Endothelial cell of umbilical vein (primary cell): ENCODE measurements around the gene L1CAM. TPM values are rescaled to one million over a fixed set of nuclear protein-coding genes. Genes with fewer than 3 reads are reported as not detected.
A peak's percentile ranks its signal among the peaks of the same experiment; 100 is the strongest.

ENCODE experiments used
- Bru-seq: library from RNA; stranded (reverse); fragments of 400-500 nt; gene quantifications from one replicate; lab custom pipeline; 2021; lab: Mats Ljungman, UMichigan
- BruChase-seq, 2 experiments: library from RNA; stranded (reverse); fragments of 400-500 nt; gene quantifications; one replicate each; lab custom pipeline; 2021; lab: Mats Ljungman, UMichigan
- BruUV-seq: library from RNA; stranded (reverse); fragments of 400-500 nt; replicated peaks from 2 replicates; lab custom pipeline; 2021; lab: Mats Ljungman, UMichigan
- CTCF ChIA-PET: fragments of 300-600, 350-600 bp; sonication (Branson Sonifier 250); formaldehyde crosslinking; loops from one replicate; lab custom pipeline; 2021; ENCODE audit warnings: antibody characterized with exemption, inconsistent platforms; lab: Charles Lee
- POLR2A ChIA-PET: fragments of 300-600, 350-600 bp; sonication (Branson Sonifier 250); formaldehyde crosslinking; loops from one replicate; lab custom pipeline; 2021; ENCODE audit warnings: antibody characterized with exemption, inconsistent platforms; lab: Charles Lee
- DNase-seq: peaks from one replicate; pipeline ENCODE4 v3.0.0-alpha.2; 2011; ENCODE audit warnings: low read depth, low spot score
- FAIRE-seq: peaks from 2 replicates; lab custom pipeline; 2011; peaks lifted over from hg19 to GRCh38; lab: Jason Lieb, UNC
- H2AFZ ChIP-seq: 2 replicates; pipeline ENCODE4 v1.6.0; 2012; ENCODE audit warnings: low read depth, low read length, control low read depth, inconsistent platforms
- H3K27ac ChIP-seq: 2 replicates; pipeline ENCODE4 v1.5.1; 2011; ENCODE audit warnings: low read depth, mild to moderate bottlenecking, control low read depth, low read length, moderate library complexity; ENCODE audit not compliant: insufficient read depth
- H3K27me3 ChIP-seq, 2 experiments: 2 replicates each; pipeline versions ENCODE4 v1.6.0 to v1.6.1; 2011; ENCODE audit warnings: low read length in 2 of 2, mixed read lengths in 1 of 2; ENCODE audit not compliant: control insufficient read depth in 2 of 2, insufficient read depth in 2 of 2
- H3K36me3 ChIP-seq, 2 experiments: 2 replicates in 1 of 2; 3 replicates in 1 of 2; pipeline ENCODE4 v1.5.1; 2011; ENCODE audit warnings: low read length in 2 of 2, mild to moderate bottlenecking in 1 of 2, moderate library complexity in 1 of 2; ENCODE audit not compliant: control insufficient read depth in 2 of 2, insufficient read depth in 2 of 2; ENCODE audit errors: extremely low read depth in 1 of 2
- H3K4me1 ChIP-seq: 3 replicates; pipeline ENCODE4 v1.5.1; 2011; ENCODE audit warnings: mild to moderate bottlenecking, low read length; ENCODE audit not compliant: control insufficient read depth, insufficient read depth; ENCODE audit errors: extremely low read depth
- H3K4me2 ChIP-seq: 2 replicates; pipeline ENCODE4 v1.6.1; 2011; ENCODE audit warnings: low read length, control low read depth, mixed read lengths; ENCODE audit not compliant: insufficient read depth
- H3K4me3 ChIP-seq, 3 experiments: fragments of 200-600 bp in 1 of 3; sonication (generic), shearing (Covaris generic) in 1 of 3; replicated peaks in 1 of 3; 2 replicates each; pipeline ENCODE4 v1.5.1; 2011 to 2016; ENCODE audit warnings: control low read depth in 3 of 3, low read length in 3 of 3, mild to moderate bottlenecking in 2 of 3, inconsistent platforms in 1 of 3, low read depth in 1 of 3, moderate library complexity in 1 of 3; ENCODE audit not compliant: insufficient read depth in 1 of 3
- H3K79me2 ChIP-seq: 2 replicates; pipeline ENCODE4 v1.6.0; 2012; ENCODE audit warnings: low read length, inconsistent platforms; ENCODE audit not compliant: control insufficient read depth, insufficient read depth
- H3K9ac ChIP-seq: replicated peaks from 2 replicates; pipeline ENCODE3; 2011; ENCODE audit warnings: low read length, control low read depth; ENCODE audit not compliant: insufficient read depth; ENCODE audit errors: extremely low read depth
- H3K9me1 ChIP-seq: replicated peaks from 3 replicates; pipeline ENCODE4 v1.6.0; 2011; ENCODE audit warnings: mild to moderate bottlenecking, low read length; ENCODE audit not compliant: control insufficient read depth, insufficient read depth; ENCODE audit errors: extremely low read depth
- H3K9me3 ChIP-seq: replicated peaks from 2 replicates; pipeline ENCODE4 v1.5.1; 2012; ENCODE audit warnings: low read length, inconsistent platforms; ENCODE audit not compliant: control insufficient read depth, insufficient read depth
- H4K20me1 ChIP-seq: replicated peaks from 2 replicates; pipeline ENCODE3; 2011; ENCODE audit warnings: mild to moderate bottlenecking, low read length; ENCODE audit not compliant: control insufficient read depth, insufficient read depth; ENCODE audit errors: extremely low read depth
- CTCF ChIP-seq, 2 donors: IDR thresholded peaks; 1 replicate in 1 of 2; 2 replicates in 1 of 2; pipeline ENCODE4 v1.5.1; 2011; ENCODE audit warnings: low read length in 2 of 2, mild to moderate bottlenecking in 2 of 2, moderate library complexity in 2 of 2, control low read depth in 1 of 2, inconsistent platforms in 1 of 2, low read depth in 1 of 2; ENCODE audit not compliant: insufficient read depth in 1 of 2; ENCODE audit errors: extremely low read depth in 1 of 2
- EZH2 ChIP-seq: IDR thresholded peaks from 2 replicates; pipeline ENCODE4 v1.6.1; 2012; ENCODE audit warnings: borderline replicate concordance, low read depth, mild to moderate bottlenecking, moderate library complexity, low read length, inconsistent platforms; ENCODE audit not compliant: severe bottlenecking
- MYC ChIP-seq: IDR thresholded peaks from one replicate; pipeline ENCODE4 v1.6.1; 2011; ENCODE audit warnings: mild to moderate bottlenecking, low read depth, low read length
- dilution Hi-C: fragments of 300-500 bp; cut with MboI; formaldehyde crosslinking; loops from one replicate; pipeline ENCODE4 v1.15.0; 2019; ENCODE audit warnings: low sequenced_read_pairs; ENCODE audit not compliant: extremely low pct_ligation_motif_present
- intact Hi-C: fragments of 100-400 bp; cut with micrococcal nuclease; formaldehyde crosslinking; loops from one replicate; pipeline ENCODE4 v1.10.0; 2022
- long read RNA-seq: library from polyadenylated mRNA; stranded (forward); transcript quantifications from one replicate; pipeline ENCODE4 v2.0.0, GENCODE V29; 2021
- polyA minus RNA-seq, 3 experiments: library from RNA; depleted of rRNA, polyadenylated mRNA; stranded (reverse); fragments of >200 nt; gene quantifications; 1 replicate in 1 of 3; 2 replicates in 2 of 3; pipeline ENCODE4 v1.2.3, GENCODE V29; 2011
- polyA plus RNA-seq, 4 experiments: library from polyadenylated mRNA; depleted of rRNA in 3 of 4; stranded (reverse) in 3 of 4; unstranded in 1 of 4; fragments of >200 nt; gene quantifications; 2 replicates each; pipeline versions ENCODE4 v1.2.1 to v1.2.3, GENCODE V29; 2011 to 2012; ENCODE audit warnings: missing spikeins in 1 of 4
- total RNA-seq: library from RNA; stranded (reverse); gene quantifications from 2 replicates; pipeline ENCODE4 v1.2.3, GENCODE V29; 2021

Gene L1CAM
- total RNA-seq (not detected in 2 replicates), polyA plus RNA-seq (0.01 and 0.02 TPM in 2 replicates), polyA minus RNA-seq (0.11 TPM in 1 of 2 replicates, not detected in the other), Bru-seq, nascent RNA (not detected), BruChase-seq, experiment 1, labeled RNA remaining after a 6-hour chase (percentile 8 among the genes with signal in this experiment), BruChase-seq, experiment 2, labeled RNA remaining after a 2-hour chase (not detected)
- 0.07 and 0.08 TPM in 2 replicates for polyA plus RNA-seq (2011; cell fraction: cytosol; rRNA removed)
- 0.08 TPM in 1 of 2 replicates, not detected in the other for polyA plus RNA-seq (2011; cell fraction: nucleus; rRNA removed)
- 0.14 and 0.16 TPM in 2 replicates for polyA plus RNA-seq (2012)
- 100 TPM for polyA minus RNA-seq (2011; cell fraction: cytosol; rRNA and poly(A)+ RNA removed)
- 0.10 and 0.43 TPM in 2 replicates for polyA minus RNA-seq (2011; cell fraction: nucleus; rRNA and poly(A)+ RNA removed)
- long read RNA-seq: 0 reads

- no peak within 1 kb of the TSS for H3K4me3 ChIP-seq
- H3K9me3 ChIP-seq: no peaks in the 10 kb centered on the region
- no peaks in the 10 kb centered on the region for H3K36me3 ChIP-seq
- H3K4me2 ChIP-seq: no peak within 1 kb of the TSS
- intact Hi-C loops (loop anchor here (10.0 kb wide), 1 partner anchor 71 kb away; no protein-coding TSS in a partner anchor), dilution Hi-C loops (no loop called here)
- no peak within 1 kb of the TSS for H3K9ac ChIP-seq
- no peaks in the 10 kb centered on the region for H3K4me1 ChIP-seq
- DNase-seq (no peak), FAIRE-seq (no peak)
- TF ChIP-seq MYC: no peak
- TF ChIP-seq EZH2: peak; percentile 55
- TF ChIP-seq CTCF (IDR thresholded peaks at IDR 0.05; ENCODE audit: extremely low read depth in 1 of 2, insufficient read depth in 1 of 2, low read depth in 1 of 2, low read length in 2 of 2): no peak
- H3K27ac ChIP-seq: no peak within 1 kb of the TSS
- peaks cover 28 to 32% of the 10 kb centered on the region in 2 experiments for H3K27me3 ChIP-seq
- H2AFZ ChIP-seq: no peak within 1 kb of the TSS
- no peaks in the 10 kb centered on the region for H4K20me1 ChIP-seq
- ChIA-PET CTCF (no interaction called here), POLR2A (no interaction called here)
- H3K9me1 ChIP-seq: no peaks in the 10 kb centered on the region
- no TSS peak for BruUV-seq
- no peaks in the 10 kb centered on the region for H3K79me2 ChIP-seq
Measured at GRCh38 chrX:153885968-153886903, at the start of gene L1CAM. L1CAM (minus strand) TSS chrX:153886173; CDS start chrX:153875836, 10,337 bp downstream.
